GM12878 (cell line): ENCODE measurements around the gene IMMP2L. TPM values are rescaled to one million over a fixed set of nuclear protein-coding genes. Genes with fewer than 3 reads are reported as not detected.

Source experiments
- ATAC-seq: fragments of 200-7000 bp; cut with Tn5 transposase; 3 replicates; pipeline ENCODE4 v1.9.1; 2020; ENCODE audit warnings: mild to moderate bottlenecking, moderate library complexity
- BruUV-seq: library from RNA; stranded (reverse); fragments of 400-500 nt; replicated peaks from 2 replicates; lab custom pipeline; 2021; lab: Mats Ljungman, UMichigan
- CTCF ChIA-PET: fragments of 300-600 bp; sonication (Branson Sonifier 250); formaldehyde crosslinking; extraction: SDS; loops from one replicate; lab custom pipeline; 2021; ENCODE audit warnings: inconsistent platforms; lab: Yijun Ruan, JAX
- POLR2A ChIA-PET: fragments of 350-600 bp; formaldehyde crosslinking; extraction: SDS; loops from one replicate; lab custom pipeline; 2021; ENCODE audit warnings: inconsistent platforms; lab: Charles Lee
- RAD21 ChIA-PET: fragments of 300-600 bp; sonication (Branson Sonifier 250); formaldehyde crosslinking; loops from one replicate; lab custom pipeline; 2023; ENCODE audit warnings: antibody characterized with exemption; ENCODE audit not compliant: unreplicated experiment; lab: Charles Lee
- SMC1A ChIA-PET: fragments of 300-600 bp; sonication (Branson Sonifier 250); formaldehyde crosslinking; loops from one replicate; lab custom pipeline; 2023; ENCODE audit not compliant: unreplicated experiment, uncharacterized antibody; lab: Charles Lee
- DNase-seq: peaks from one replicate; pipeline ENCODE4 v3.0.0-alpha.2; 2011; ENCODE audit warnings: low read depth, low spot score
- FAIRE-seq: peaks from 3 replicates; lab custom pipeline; 2011; peaks lifted over from hg19 to GRCh38; lab: Jason Lieb, UNC
- H2AFZ ChIP-seq: 2 replicates; pipeline ENCODE4 v1.6.0; 2011; ENCODE audit warnings: low read depth, low read length, control low read depth; ENCODE audit not compliant: control insufficient read depth
- H3K27ac ChIP-seq: 2 replicates; pipeline ENCODE4 v1.5.1; 2011; ENCODE audit warnings: control low read depth; ENCODE audit not compliant: control insufficient read depth, insufficient read depth
- H3K27me3 ChIP-seq, 2 experiments: replicated peaks in 1 of 2; 2 replicates each; pipeline versions ENCODE4 v1.6.0 to v1.6.1; 2011; ENCODE audit warnings: low read length in 1 of 2; ENCODE audit not compliant: control insufficient read depth in 2 of 2, insufficient read depth in 2 of 2
- H3K36me3 ChIP-seq, 2 experiments: 2 replicates each; pipeline ENCODE4 v1.5.1; 2011; ENCODE audit warnings: low read length in 1 of 2; ENCODE audit not compliant: control insufficient read depth in 2 of 2, insufficient read depth in 2 of 2
- H3K4me1 ChIP-seq: 2 replicates; pipeline ENCODE4 v1.6.1; 2011; ENCODE audit warnings: mild to moderate bottlenecking, low read length, moderate library complexity, mixed read lengths; ENCODE audit not compliant: control insufficient read depth, insufficient read depth
- H3K4me2 ChIP-seq: 2 replicates; pipeline ENCODE4 v1.6.0; 2011; ENCODE audit warnings: control low read depth; ENCODE audit not compliant: control insufficient read depth, insufficient read depth
- H3K4me3 ChIP-seq: fragments of 200-600 bp; sonication (generic); 2 replicates; pipeline ENCODE4 v1.5.1; 2016
- H3K79me2 ChIP-seq: 2 replicates; pipeline ENCODE4 v1.6.0; 2011; ENCODE audit warnings: low read length; ENCODE audit not compliant: control insufficient read depth, insufficient read depth
- H3K9ac ChIP-seq: 2 replicates; pipeline ENCODE4 v1.8.0; 2011; ENCODE audit warnings: low read length, control low read depth, mixed read lengths; ENCODE audit not compliant: control insufficient read depth, insufficient read depth
- H3K9me3 ChIP-seq: replicated peaks from 3 replicates; pipeline ENCODE4 v1.5.1; 2011; ENCODE audit warnings: mild to moderate bottlenecking, low read length; ENCODE audit not compliant: control insufficient read depth, insufficient read depth
- H4K20me1 ChIP-seq: 2 replicates; pipeline ENCODE4 v1.6.0; 2011; ENCODE audit not compliant: control insufficient read depth, insufficient read depth
- CHD4 ChIP-seq: fragments of 200-600 bp; sonication (generic); IDR thresholded peaks from 2 replicates; pipeline ENCODE4 v1.6.1; 2016; ENCODE audit warnings: mild to moderate bottlenecking
- EED ChIP-seq: sonication (generic); IDR thresholded peaks from 2 replicates; pipeline ENCODE4 v1.6.1; 2016; ENCODE audit warnings: antibody characterized with exemption, low read depth
- EP300 ChIP-seq, 2 experiments: fragments of 150-350 bp in 1 of 2; IDR thresholded peaks; 2 replicates each; pipeline ENCODE4 v1.6.1; 2011 to 2012; ENCODE audit warnings: low read depth in 2 of 2, low read length in 2 of 2, borderline replicate concordance in 1 of 2, improper control_type of control experiment in 1 of 2, inconsistent platforms in 1 of 2; ENCODE audit not compliant: control insufficient read depth in 1 of 2
- HSF1 ChIP-seq: fragments of 150-350 bp; IDR thresholded peaks from 2 replicates; pipeline ENCODE4 v1.6.1; 2014; ENCODE audit warnings: mild to moderate bottlenecking, low read depth, low read length
- JUND ChIP-seq: IDR thresholded peaks from 2 replicates; pipeline ENCODE4 v1.6.1; 2012; ENCODE audit warnings: low read depth, mild to moderate bottlenecking, low read length, improper control_type of control experiment, moderate library complexity
- LARP7 ChIP-seq: fragments of 450-650 bp; IDR thresholded peaks from 2 replicates; pipeline ENCODE4 v1.6.1; 2017; ENCODE audit warnings: mild to moderate bottlenecking
- PAX8 ChIP-seq: fragments of 450-650 bp; IDR thresholded peaks from 2 replicates; pipeline ENCODE4 v1.6.1; 2017; ENCODE audit warnings: mild to moderate bottlenecking, moderate library complexity
- PKNOX1 ChIP-seq: fragments of 450-650 bp; IDR thresholded peaks from 2 replicates; pipeline ENCODE4 v1.6.1; 2016; ENCODE audit warnings: mild to moderate bottlenecking
- PML ChIP-seq: IDR thresholded peaks from 2 replicates; pipeline ENCODE4 v1.6.1; 2012; ENCODE audit warnings: low read length, inconsistent platforms
- POLR2A ChIP-seq: IDR thresholded peaks from 2 replicates; pipeline ENCODE4 v1.6.1; 2011; ENCODE audit warnings: low read depth, mild to moderate bottlenecking, low read length
- POLR2AphosphoS5 ChIP-seq: IDR thresholded peaks from 2 replicates; pipeline ENCODE4 v1.6.1; 2011; ENCODE audit warnings: mild to moderate bottlenecking, low read length, inconsistent platforms
- RELA ChIP-seq: fragments of 450-650 bp; IDR thresholded peaks from 2 replicates; pipeline ENCODE4 v1.8.0; 2014; ENCODE audit warnings: borderline replicate concordance; ENCODE audit not compliant: partially characterized antibody
- SIN3A ChIP-seq: IDR thresholded peaks from 2 replicates; pipeline ENCODE4 v1.6.1; 2012; ENCODE audit warnings: low read depth, low read length, improper control_type of control experiment
- SMAD1 ChIP-seq: fragments of 450-650 bp; IDR thresholded peaks from 2 replicates; pipeline ENCODE4 v1.6.1; 2018; ENCODE audit warnings: mild to moderate bottlenecking, low read depth; ENCODE audit not compliant: partially characterized antibody
- SMC3 ChIP-seq: IDR thresholded peaks from 2 replicates; pipeline ENCODE4 v1.6.1; 2011; ENCODE audit warnings: low read length, improper control_type of control experiment, borderline replicate concordance
- SPI1 ChIP-seq: IDR thresholded peaks from 2 replicates; pipeline ENCODE4 v1.6.1; 2011; ENCODE audit warnings: low read depth, mild to moderate bottlenecking, low read length, moderate library complexity, borderline replicate concordance; ENCODE audit not compliant: insufficient read depth
- STAT1 ChIP-seq: fragments of 450-650 bp; conservative IDR thresholded peaks from 2 replicates; pipeline ENCODE4 v1.6.1; 2014; ENCODE audit warnings: antibody characterized with exemption, mild to moderate bottlenecking
- TCF12 ChIP-seq: IDR thresholded peaks from 2 replicates; pipeline ENCODE4 v1.6.1; 2011; ENCODE audit warnings: low read depth, mild to moderate bottlenecking, low read length
- YY1 ChIP-seq: IDR thresholded peaks from 2 replicates; pipeline ENCODE4 v1.6.1; 2011; ENCODE audit warnings: low read depth, mild to moderate bottlenecking, low read length
- WGBS: methylation state at CpG from one replicate; pipeline ENCODE4 v1.1.6; 2016; ENCODE audit warnings: low lambda C conversion rate; ENCODE audit not compliant: insufficient replicate concordance, insufficient coverage; ENCODE audit errors: missing lambda C conversion rate; 5-methylcytosine and 5-hydroxymethylcytosine counted together
- in situ Hi-C: fragments of 300-500 bp; cut with MboI; formaldehyde crosslinking; loops from 9 replicates; pipeline ENCODE4 v1.14.3; 2018; ENCODE audit warnings: mixed read lengths
- intact Hi-C: fragments of 100-400 bp; cut with micrococcal nuclease; formaldehyde crosslinking; loops from one replicate; pipeline ENCODE4 v1.14.2; 2022; ENCODE audit not compliant: unreplicated experiment
- polyA plus RNA-seq, 11 experiments: library from polyadenylated mRNA; depleted of rRNA in 4 of 11; unstranded in 6 of 11; stranded (reverse) in 5 of 11; fragments of >200 nt; fragmentation: Nextera tagmentation in 4 of 11; fragmentation: Illumina TruSeq in 1 of 11; extraction: Ambion mirVana in 4 of 11; extraction: Trizol in 1 of 11; gene quantifications; 1 replicate in 1 of 11; 2 replicates in 10 of 11; pipeline versions ENCODE4 v1.2.1 to v1.2.3, GENCODE V29; 2011 to 2016; ENCODE audit warnings: inconsistent platforms in 2 of 11, missing spikeins in 2 of 11, low read depth in 1 of 11
- total RNA-seq, 4 experiments: library from RNA; depleted of rRNA in 3 of 4; stranded (reverse); fragments of >200 nt in 3 of 4; fragmentation: Illumina TruSeq in 1 of 4; extraction: Trizol in 1 of 4; gene quantifications; 2 replicates each; pipeline versions ENCODE4 v1.2.1 to v1.2.3, GENCODE V29; 2013 to 2021

IMMP2L gene
- total and polyA plus RNA-seq, 10 of the 15 experiments (the other 5 are each of a cell fraction or from before 2014, with no cell fraction given), result 12.6 to 46.3 (median 19.6) TPM

GRCh38 chr7:111067682-111068081, 494.6 kb downstream of the IMMP2L start:
- DNase-seq, result no peak
- BruUV-seq, result no TSS peak
- Histone ChIP-seq H3K4me1 (no peaks in the 10 kb centered on the region), H3K4me3 (no peak overlapping the region), H3K79me2 (no peaks in the 10 kb centered on the region), H2AFZ (no peak overlapping the region), H3K36me3 (no peaks in the 10 kb centered on the region), H4K20me1 (no peaks in the 10 kb centered on the region), H3K27ac (no peak overlapping the region), H3K9me3 (peaks cover 5% of the 10 kb centered on the region; the same call in 2 of the 3 replicates), H3K9ac (no peak overlapping the region), H3K4me2 (no peak overlapping the region), H3K27me3 (no peaks in the 10 kb centered on the region)
- no peak for ATAC-seq
- no peak for TF ChIP-seq JUND
- SMC1A ChIA-PET, result no interaction called here
- intact Hi-C loops (no loop called here), in situ Hi-C loops (no loop called here)
- RAD21 ChIA-PET, result no interaction called here
- no peak for FAIRE-seq
- POLR2A ChIA-PET, result no interaction called here
- CTCF ChIA-PET, result no interaction called here
- WGBS, result 89% methylated on average over 2 of the region's 2 CpGs

- ATAC-seq, result no peak
- H3K9me3 ChIP-seq, result peaks cover 7% of the 10 kb centered on the region; the same call in 2 of the 3 replicates
- no peak overlapping the region for H2AFZ ChIP-seq
- H3K36me3 ChIP-seq, result no peaks in the 10 kb centered on the region
- no peak overlapping the region for H3K9ac ChIP-seq
- H3K4me3 ChIP-seq, result no peak overlapping the region
- CTCF ChIA-PET, result no interaction called here
- H4K20me1 ChIP-seq, result no peaks in the 10 kb centered on the region
- BruUV-seq, result no TSS peak
- SMC1A ChIA-PET, result no interaction called here
- WGBS, result 76% methylated on average over 4 of the region's 4 CpGs
- no peak for DNase-seq
- H3K27ac ChIP-seq, result no peak overlapping the region
- intact Hi-C loops, result no loop called here
- no peak overlapping the region for H3K4me2 ChIP-seq
- H3K79me2 ChIP-seq, result no peaks in the 10 kb centered on the region
- no peak for FAIRE-seq
- TF ChIP-seq CHD4 (no peak), PML (no peak), PAX8 (no peak), YY1 (no peak), SPI1 (no peak), POLR2AphosphoS5 (no peak), SMAD1 (no peak), HSF1 (no peak), PKNOX1 (no peak), TCF12 (no peak), EED (no peak), LARP7 (no peak), RELA (no peak), POLR2A (no peak), STAT1 (no peak), SMC3 (no peak), SIN3A (no peak), EP300 (IDR thresholded peaks at IDR 0.05; ENCODE audit: borderline replicate concordance in 1 of 2, control insufficient read depth in 1 of 2, low read depth in 2 of 2, low read length in 2 of 2) (no peak)
- in situ Hi-C loops, result no loop called here
- POLR2A ChIA-PET, result no interaction called here
- RAD21 ChIA-PET, result no interaction called here
- H3K27me3 ChIP-seq, result no peaks in the 10 kb centered on the region
- no peaks in the 10 kb centered on the region for H3K4me1 ChIP-seq
These were observed 495.0 kb downstream of the IMMP2L start for GRCh38 chr7:111067251-111067650.
